HFFc6 (cell line): ENCODE data around the gene SIAH1. TPM values are rescaled to one million over a fixed set of nuclear protein-coding genes. Genes with fewer than 3 reads are reported as not detected.
"Not testable (repeated sequence)": the region's sequence is repeated elsewhere in the genome, so short reads cannot be mapped to it uniquely, and the experiment has no call there.

Source experiments
- DNase-seq: peaks from one replicate; pipeline ENCODE4 v3.0.0-alpha.2; 2018
- H3K27ac Mint-ChIP-seq: 2 replicates; pipeline ENCODE4 v1.8.0; 2020; ENCODE audit warnings: mild to moderate bottlenecking, mixed read lengths
- H3K27me3 Mint-ChIP-seq: 2 replicates; pipeline ENCODE4 v1.8.0; 2021; ENCODE audit warnings: mild to moderate bottlenecking, moderate library complexity, mixed read lengths; ENCODE audit not compliant: insufficient read depth
- H3K36me3 Mint-ChIP-seq: 2 replicates; pipeline ENCODE4 v1.8.0; 2021; ENCODE audit warnings: low read depth, mixed read lengths
- H3K4me1 Mint-ChIP-seq: 2 replicates; pipeline ENCODE4 v1.8.0; 2020; ENCODE audit warnings: low read depth, mixed read lengths
- H3K4me3 Mint-ChIP-seq: 2 replicates; pipeline ENCODE4 v1.8.0; 2020; ENCODE audit warnings: mild to moderate bottlenecking, moderate library complexity, mixed read lengths
- H3K9me3 Mint-ChIP-seq: 2 replicates; pipeline ENCODE4 v1.8.0; 2020; ENCODE audit warnings: mild to moderate bottlenecking, mixed read lengths
- total RNA-seq, 6 experiments: library from RNA; stranded (reverse); fragmentation: NEBNext Ultra II Directional; extraction: Animal tissue kit (Norgen Biotek cat#: 25700); gene quantifications; 2 replicates in 1 of 6; 3 replicates in 5 of 6; pipeline ENCODE4 v1.2.3, GENCODE V29; 2021
- TF ChIP-seq, protein P1 (sequence below): fragments of 200-600 bp; sonication (generic); IDR thresholded peaks from 2 replicates; pipeline ENCODE4 v1.5.0; 2021; ENCODE audit warnings: antibody characterized with exemption, mild to moderate bottlenecking

Gene SIAH1
- total RNA-seq, 6 experiments from 2014 or later, result 8.8 to 11.9 (median 10.2) TPM

DNA sequence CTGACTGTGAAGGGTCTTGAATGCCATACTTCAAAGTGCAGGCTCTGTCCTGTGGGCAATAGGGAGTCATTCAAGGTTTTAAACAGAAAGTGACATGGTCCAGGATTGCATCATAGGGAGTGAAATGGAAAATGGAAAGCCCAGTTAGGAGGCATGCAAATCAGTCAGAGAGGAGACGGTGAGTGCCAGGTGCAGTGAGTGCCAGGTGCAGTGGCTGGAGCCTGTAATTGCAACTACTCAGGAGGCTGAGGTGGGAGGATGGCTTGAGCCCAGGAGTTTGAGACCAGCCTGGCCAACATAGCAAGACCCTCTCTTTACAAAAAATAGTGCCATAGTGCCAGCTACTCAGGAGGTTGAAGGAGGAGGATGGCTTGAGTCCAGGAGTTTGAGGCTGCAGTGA is 35.2 kb upstream of the SIAH1 start:
- H3K9me3 Mint-ChIP-seq, result no peaks in the 10 kb centered on the region
- TF ChIP-seq, protein P1, sequence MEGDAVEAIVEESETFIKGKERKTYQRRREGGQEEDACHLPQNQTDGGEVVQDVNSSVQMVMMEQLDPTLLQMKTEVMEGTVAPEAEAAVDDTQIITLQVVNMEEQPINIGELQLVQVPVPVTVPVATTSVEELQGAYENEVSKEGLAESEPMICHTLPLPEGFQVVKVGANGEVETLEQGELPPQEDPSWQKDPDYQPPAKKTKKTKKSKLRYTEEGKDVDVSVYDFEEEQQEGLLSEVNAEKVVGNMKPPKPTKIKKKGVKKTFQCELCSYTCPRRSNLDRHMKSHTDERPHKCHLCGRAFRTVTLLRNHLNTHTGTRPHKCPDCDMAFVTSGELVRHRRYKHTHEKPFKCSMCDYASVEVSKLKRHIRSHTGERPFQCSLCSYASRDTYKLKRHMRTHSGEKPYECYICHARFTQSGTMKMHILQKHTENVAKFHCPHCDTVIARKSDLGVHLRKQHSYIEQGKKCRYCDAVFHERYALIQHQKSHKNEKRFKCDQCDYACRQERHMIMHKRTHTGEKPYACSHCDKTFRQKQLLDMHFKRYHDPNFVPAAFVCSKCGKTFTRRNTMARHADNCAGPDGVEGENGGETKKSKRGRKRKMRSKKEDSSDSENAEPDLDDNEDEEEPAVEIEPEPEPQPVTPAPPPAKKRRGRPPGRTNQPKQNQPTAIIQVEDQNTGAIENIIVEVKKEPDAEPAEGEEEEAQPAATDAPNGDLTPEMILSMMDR, result no peak
- peaks cover 7% of the 10 kb centered on the region for H3K4me1 Mint-ChIP-seq
- H3K36me3 Mint-ChIP-seq, result no peaks in the 10 kb centered on the region
- H3K27me3 Mint-ChIP-seq, result peaks cover 6% of the 10 kb centered on the region; the same call in 1 of the 2 replicates
- DNase-seq, result no peak
- no peak overlapping the region for H3K4me3 Mint-ChIP-seq
- no peak overlapping the region for H3K27ac Mint-ChIP-seq

DNA sequence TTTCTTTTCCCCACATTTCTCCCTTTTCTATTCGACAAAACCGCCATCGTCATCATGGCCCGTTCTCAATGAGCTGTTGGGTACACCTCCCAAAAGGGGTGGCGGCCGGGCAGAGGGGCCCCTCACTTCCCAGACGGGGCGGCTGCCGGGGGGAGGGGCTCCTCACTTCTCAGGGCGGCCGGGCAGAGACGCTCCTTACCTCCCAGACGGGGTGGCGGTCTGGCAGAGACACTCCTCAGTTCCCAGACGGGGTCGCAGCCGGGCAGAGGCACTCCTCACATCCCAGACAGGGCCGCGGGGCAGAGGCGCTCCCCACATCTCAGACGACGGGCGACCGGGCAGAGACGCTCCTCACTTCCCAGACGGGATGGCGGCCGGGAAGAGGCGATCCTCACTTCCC is 31.4 kb upstream of the SIAH1 start:
- H3K9me3 Mint-ChIP-seq, DNase-seq, H3K27me3 Mint-ChIP-seq, H3K27ac Mint-ChIP-seq, H3K4me3 Mint-ChIP-seq, H3K36me3 Mint-ChIP-seq: not testable (repeated sequence)
- peaks cover 19% of the 10 kb centered on the region for H3K4me1 Mint-ChIP-seq

DNA sequence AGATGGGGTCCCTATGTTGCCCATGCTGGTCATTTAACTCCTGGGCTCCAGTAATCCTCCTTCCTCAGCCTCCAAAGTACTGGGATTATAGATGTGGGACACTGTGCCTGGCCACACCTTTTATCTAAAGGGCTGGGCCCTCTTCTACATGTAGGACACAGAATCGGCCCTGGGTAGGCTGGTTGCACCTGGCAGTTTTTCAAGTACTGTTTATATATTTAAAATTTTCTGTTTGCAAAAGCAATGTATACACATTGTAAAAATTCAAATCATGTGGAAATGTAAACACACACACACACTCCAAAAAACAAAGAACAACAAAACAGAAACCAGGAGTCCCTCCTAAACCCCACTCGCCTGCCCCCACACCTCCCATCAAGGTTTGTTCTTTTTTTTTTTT is 28.1 kb upstream of the SIAH1 start:
- Mint-ChIP-seq H3K4me1 (peaks cover 37% of the 10 kb centered on the region), H3K27ac (no peak overlapping the region), H3K4me3 (no peak overlapping the region), H3K27me3 (peaks cover 4% of the 10 kb centered on the region; the same call in 1 of the 2 replicates), H3K36me3 (no peaks in the 10 kb centered on the region), H3K9me3 (no peaks in the 10 kb centered on the region)
- no peak for DNase-seq
- TF ChIP-seq, protein P1, result no peak

DNA sequence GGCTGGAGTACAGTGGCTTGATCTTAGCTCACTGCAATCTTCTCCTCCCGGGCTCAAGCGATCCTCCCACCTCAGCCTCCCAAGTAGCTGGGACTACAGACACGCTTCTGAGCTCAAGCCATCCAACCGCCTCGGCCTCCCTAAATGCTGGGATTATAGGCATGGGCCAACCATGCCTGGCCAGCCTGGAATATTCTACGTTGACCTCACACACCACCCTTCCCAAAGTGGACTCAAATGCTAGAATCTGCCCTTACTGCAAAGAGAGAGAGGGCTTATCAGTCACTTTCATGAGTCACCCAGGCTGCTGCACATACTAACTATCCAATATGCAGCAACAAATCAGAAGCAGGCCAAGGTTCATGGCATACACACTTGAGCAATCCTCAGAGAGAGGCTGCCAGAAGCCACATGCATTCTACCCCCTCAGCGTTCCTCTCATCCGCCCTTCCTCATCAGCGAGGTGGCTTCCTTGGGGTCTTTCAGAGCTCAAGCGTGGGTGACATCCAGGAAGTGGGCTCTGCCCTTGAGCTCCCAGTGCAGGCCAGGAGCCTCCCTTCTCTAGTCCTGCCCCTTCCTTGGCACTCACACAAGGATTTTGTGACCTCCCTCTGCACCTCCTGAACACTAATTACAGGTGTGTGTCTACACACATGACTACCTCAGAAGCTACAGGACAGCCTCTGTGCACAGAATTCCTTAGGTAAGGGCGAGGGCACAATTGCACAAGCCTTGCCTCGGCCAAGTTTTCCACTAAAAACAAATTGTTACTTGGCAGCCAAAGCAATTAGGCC is 24.8 kb upstream of the SIAH1 start:
- Mint-ChIP-seq H3K9me3 (no peaks in the 10 kb centered on the region), H3K4me3 (peak overlapping the region; percentile 65), H3K4me1 (peaks cover 37% of the 10 kb centered on the region), H3K27me3 (peaks cover 2% of the 10 kb centered on the region; the same call in 1 of the 2 replicates), H3K27ac (peak overlapping the region; percentile 67), H3K36me3 (no peaks in the 10 kb centered on the region)
- DNase-seq, result peak; percentile 70
- TF ChIP-seq, protein P1, result no peak

DNA sequence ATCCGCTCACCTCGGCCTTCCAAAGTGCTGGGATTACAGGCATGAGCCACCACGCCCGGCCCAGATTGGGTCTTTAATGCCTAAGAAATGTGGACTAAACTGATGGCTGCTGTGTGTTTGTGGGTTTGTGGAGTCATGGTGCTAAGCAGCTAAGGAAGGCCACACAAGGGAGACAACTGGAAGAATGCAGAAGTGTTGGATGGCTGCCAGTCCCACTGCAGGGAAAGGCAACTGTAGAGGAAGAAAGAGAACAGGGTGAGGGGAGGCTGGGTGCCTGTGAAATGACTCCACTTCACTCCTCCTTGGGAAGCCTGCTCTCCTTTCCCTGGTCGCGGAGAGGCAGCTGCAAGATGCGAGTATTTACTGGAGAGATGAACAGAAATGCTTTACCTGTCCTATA is 23.5 kb upstream of the SIAH1 start:
- DNase-seq, result peak; percentile 35
- no peaks in the 10 kb centered on the region for H3K9me3 Mint-ChIP-seq
- H3K27ac Mint-ChIP-seq, result no peak overlapping the region
- TF ChIP-seq, protein P1, result no peak
- no peak overlapping the region for H3K4me3 Mint-ChIP-seq
- peaks cover 3% of the 10 kb centered on the region; the same call in 1 of the 2 replicates for H3K27me3 Mint-ChIP-seq
- no peaks in the 10 kb centered on the region for H3K36me3 Mint-ChIP-seq
- H3K4me1 Mint-ChIP-seq, result peaks cover 31% of the 10 kb centered on the region

DNA sequence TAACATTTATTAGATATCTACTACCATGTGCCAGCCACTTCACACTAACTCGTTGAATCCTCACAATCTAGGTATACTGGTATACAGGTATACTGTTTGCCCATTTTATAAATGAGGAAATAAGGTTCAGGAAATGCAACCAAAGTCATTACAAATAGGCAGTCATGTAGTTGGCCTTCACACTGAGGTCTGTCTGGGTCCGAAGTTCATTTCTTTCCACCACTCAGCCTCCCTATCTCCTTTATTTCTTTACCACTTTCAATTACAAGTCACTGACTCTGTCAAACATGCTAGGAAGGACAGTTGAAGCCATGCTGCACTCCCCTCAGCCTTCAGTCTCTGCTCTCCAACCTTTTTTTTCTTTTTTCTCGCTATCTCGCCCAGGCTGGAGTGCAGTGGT is 20.7 kb upstream of the SIAH1 start:
- no peak overlapping the region for H3K27ac Mint-ChIP-seq
- peaks cover 21% of the 10 kb centered on the region for H3K4me1 Mint-ChIP-seq
- H3K27me3 Mint-ChIP-seq, result peaks cover 7% of the 10 kb centered on the region; the same call in 1 of the 2 replicates
- DNase-seq, result no peak
- no peak overlapping the region for H3K4me3 Mint-ChIP-seq
- no peaks in the 10 kb centered on the region for H3K36me3 Mint-ChIP-seq
- TF ChIP-seq, protein P1, result no peak
- no peaks in the 10 kb centered on the region for H3K9me3 Mint-ChIP-seq
